ENCODE results near the gene FOXO1. TPM values are rescaled to one million over a fixed set of nuclear protein-coding genes. Genes with fewer than 3 reads are reported as not detected.

Gene FOXO1
- total and polyA plus RNA-seq, 9 of the 15 experiments (the other 6 are each of a cell fraction or from before 2014, with no cell fraction given), result 0.04 to 0.73 (median 0.20) TPM

GRCh38 chr13:40535345-40535836, 131.1 kb downstream of the FOXO1 start:
- no peak for FAIRE-seq
- ATAC-seq, result no peak
- Histone ChIP-seq H3K4me2 (ENCODE audit: insufficient read depth, low read length) (no peak overlapping the region), H3K27me3 (ENCODE audit: control insufficient read depth in 2 of 2, insufficient read depth in 2 of 2, low read length in 2 of 2) (peaks cover 0 to 5% of the 10 kb centered on the region in 2 experiments; a peak in 1 of 5 replicates), H3K4me3 (no peak overlapping the region), H3K9ac (ENCODE audit: insufficient read depth in 1 of 2, low read depth in 2 of 2, low read length in 2 of 2) (no peak overlapping the region), H2AFZ (ENCODE audit: low read depth, low read length) (no peak overlapping the region), H4K20me1 (replicated peaks; ENCODE audit: control insufficient read depth, insufficient read depth, low read length) (no peaks in the 10 kb centered on the region), H3K36me3 (ENCODE audit: control insufficient read depth, insufficient read depth, low read length) (no peaks in the 10 kb centered on the region), H3K9me1 (ENCODE audit: control insufficient read depth, insufficient read depth, low read length) (no peaks in the 10 kb centered on the region), H3K9me3 (replicated peaks; ENCODE audit: control insufficient read depth, insufficient read depth, low read depth, low read length) (no peaks in the 10 kb centered on the region), H3K4me1 (replicated peaks in 1 of 2; ENCODE audit: control insufficient read depth in 2 of 2, insufficient read depth in 2 of 2, low read length in 2 of 2) (no peaks in the 10 kb centered on the region), H3K27ac (ENCODE audit: extremely low read depth, low read depth, low read length) (no peak overlapping the region), H3K79me2 (ENCODE audit: control insufficient read depth, insufficient read depth, low read length) (no peaks in the 10 kb centered on the region)
- ChIA-PET POLR2A (interaction anchor here (0.7 kb wide), 1 partner anchor 11 kb away, joined by 3 read pairs; no protein-coding TSS in a partner anchor), CTCF (ENCODE audit: low intra/inter-chr PET ratio) (no interaction called here)
- no peak for DNase-seq (ENCODE audit: extremely low read depth in 1 of 4, low spot score in 3 of 4)
- TF ChIP-seq PHF20 (IDR thresholded peaks at IDR 0.05; ENCODE audit: partially characterized antibody) (no peak), RUNX1 (IDR thresholded peaks at IDR 0.05; ENCODE audit: low read depth) (no peak), KDM5B (IDR thresholded peaks at IDR 0.05; ENCODE audit: insufficient replicate concordance, low read depth, low read length) (no peak), ZNF354B (CRISPR knock-in tag; IDR thresholded peaks at IDR 0.05) (no peak), ZNF165 (CRISPR knock-in tag; IDR thresholded peaks at IDR 0.05; ENCODE audit: borderline replicate concordance) (no peak), ETV6 (IDR thresholded peaks at IDR 0.05; ENCODE audit: borderline replicate concordance in 1 of 2, low read depth in 2 of 2, low read length in 1 of 2) (no peak), ETV6 (CRISPR knock-in tag; IDR thresholded peaks at IDR 0.05; ENCODE audit: borderline replicate concordance) (no peak), CHD4 (IDR thresholded peaks at IDR 0.05; ENCODE audit: insufficient read depth, insufficient replicate concordance, low read depth, low read length, poor library complexity, severe bottlenecking) (no peak), TCF15 (CRISPR knock-in tag; IDR thresholded peaks at IDR 0.05) (no peak), TARDBP (IDR thresholded peaks at IDR 0.05) (no peak), HEY1 (CRISPR knock-in tag; IDR thresholded peaks at IDR 0.05; ENCODE audit: borderline replicate concordance) (no peak), FOXJ3 (CRISPR knock-in tag; IDR thresholded peaks at IDR 0.05) (no peak), NFXL1 (CRISPR knock-in tag; IDR thresholded peaks at IDR 0.05) (no peak), TAF15 (IDR thresholded peaks at IDR 0.05; ENCODE audit: low read depth, low read length) (no peak), ZNF589 (CRISPR knock-in tag; IDR thresholded peaks at IDR 0.05; ENCODE audit: low read depth) (no peak)
- TF ChIP-seq, protein P1, sequence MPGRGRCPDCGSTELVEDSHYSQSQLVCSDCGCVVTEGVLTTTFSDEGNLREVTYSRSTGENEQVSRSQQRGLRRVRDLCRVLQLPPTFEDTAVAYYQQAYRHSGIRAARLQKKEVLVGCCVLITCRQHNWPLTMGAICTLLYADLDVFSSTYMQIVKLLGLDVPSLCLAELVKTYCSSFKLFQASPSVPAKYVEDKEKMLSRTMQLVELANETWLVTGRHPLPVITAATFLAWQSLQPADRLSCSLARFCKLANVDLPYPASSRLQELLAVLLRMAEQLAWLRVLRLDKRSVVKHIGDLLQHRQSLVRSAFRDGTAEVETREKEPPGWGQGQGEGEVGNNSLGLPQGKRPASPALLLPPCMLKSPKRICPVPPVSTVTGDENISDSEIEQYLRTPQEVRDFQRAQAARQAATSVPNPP (IDR thresholded peaks at IDR 0.05; ENCODE audit: borderline replicate concordance, insufficient read depth, insufficient read length), result no peak
- TF ChIP-seq, protein P2, sequence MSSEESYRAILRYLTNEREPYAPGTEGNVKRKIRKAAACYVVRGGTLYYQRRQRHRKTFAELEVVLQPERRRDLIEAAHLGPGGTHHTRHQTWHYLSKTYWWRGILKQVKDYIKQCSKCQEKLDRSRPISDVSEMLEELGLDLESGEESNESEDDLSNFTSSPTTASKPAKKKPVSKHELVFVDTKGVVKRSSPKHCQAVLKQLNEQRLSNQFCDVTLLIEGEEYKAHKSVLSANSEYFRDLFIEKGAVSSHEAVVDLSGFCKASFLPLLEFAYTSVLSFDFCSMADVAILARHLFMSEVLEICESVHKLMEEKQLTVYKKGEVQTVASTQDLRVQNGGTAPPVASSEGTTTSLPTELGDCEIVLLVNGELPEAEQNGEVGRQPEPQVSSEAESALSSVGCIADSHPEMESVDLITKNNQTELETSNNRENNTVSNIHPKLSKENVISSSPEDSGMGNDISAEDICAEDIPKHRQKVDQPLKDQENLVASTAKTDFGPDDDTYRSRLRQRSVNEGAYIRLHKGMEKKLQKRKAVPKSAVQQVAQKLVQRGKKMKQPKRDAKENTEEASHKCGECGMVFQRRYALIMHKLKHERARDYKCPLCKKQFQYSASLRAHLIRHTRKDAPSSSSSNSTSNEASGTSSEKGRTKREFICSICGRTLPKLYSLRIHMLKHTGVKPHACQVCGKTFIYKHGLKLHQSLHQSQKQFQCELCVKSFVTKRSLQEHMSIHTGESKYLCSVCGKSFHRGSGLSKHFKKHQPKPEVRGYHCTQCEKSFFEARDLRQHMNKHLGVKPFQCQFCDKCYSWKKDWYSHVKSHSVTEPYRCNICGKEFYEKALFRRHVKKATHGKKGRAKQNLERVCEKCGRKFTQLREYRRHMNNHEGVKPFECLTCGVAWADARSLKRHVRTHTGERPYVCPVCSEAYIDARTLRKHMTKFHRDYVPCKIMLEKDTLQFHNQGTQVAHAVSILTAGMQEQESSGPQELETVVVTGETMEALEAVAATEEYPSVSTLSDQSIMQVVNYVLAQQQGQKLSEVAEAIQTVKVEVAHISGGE (CRISPR knock-in tag; IDR thresholded peaks at IDR 0.05), result no peak
- intact Hi-C loops (cut with micrococcal nuclease) (no loop called here), in situ Hi-C loops (cut with MboI) (no loop called here)
- 13% methylated on average over 24 of the region's 27 CpGs for WGBS (ENCODE audit: insufficient coverage, low coverage, missing lambda C conversion rate)
- no TSS peak for BruUV-seq (replicated peaks)
